SK-N-SH (cell line): ENCODE measurements around the gene SMAGP. TPM values are rescaled to one million over a fixed set of nuclear protein-coding genes. Genes with fewer than 3 reads are reported as not detected.

Source experiments
- CTCF ChIA-PET: fragments of 300-600, 350-600 bp; formaldehyde crosslinking; extraction: SDS; loops from one replicate; lab custom pipeline; 2021; lab: Yijun Ruan, JAX
- POLR2A ChIA-PET: fragments of 350-600 bp; sonication (Branson Sonifier 250); formaldehyde crosslinking; extraction: SDS; loops from one replicate; lab custom pipeline; 2020; ENCODE audit warnings: antibody characterized with exemption, inconsistent platforms; lab: Yijun Ruan, JAX
- DNase-seq: peaks from one replicate; pipeline ENCODE4 v3.0.0; 2012
- H2AFZ ChIP-seq: fragments of 200-600 bp; sonication (generic); 2 replicates; pipeline ENCODE4 v1.8.1; 2016; ENCODE audit warnings: antibody characterized with exemption, mild to moderate bottlenecking, low read depth
- H3F3A ChIP-seq: fragments of 200-600 bp; sonication (generic); replicated peaks from 2 replicates; pipeline ENCODE3; 2016; ENCODE audit warnings: antibody characterized with exemption, mild to moderate bottlenecking; ENCODE audit not compliant: insufficient read depth
- H3K27ac ChIP-seq, 2 experiments: fragments of 200-500 bp in 1 of 2; fragments of 200-600 bp in 1 of 2; sonication (Bioruptor generic) in 1 of 2; sonication (generic), shearing (Covaris generic) in 1 of 2; 2 replicates each; pipeline versions ENCODE4 v1.5.1 to v1.6.1; 2014 to 2016; ENCODE audit warnings: low read depth in 2 of 2, inconsistent platforms in 1 of 2, low read length in 1 of 2, mild to moderate bottlenecking in 1 of 2, mixed read lengths in 1 of 2
- H3K27me3 ChIP-seq: fragments of 200-600 bp; sonication (generic), shearing (Covaris generic); 2 replicates; pipeline ENCODE4 v1.6.1; 2016; ENCODE audit warnings: mixed run types; ENCODE audit not compliant: insufficient read depth
- H3K36me3 ChIP-seq, 2 experiments: fragments of 200-500 bp in 1 of 2; fragments of 200-600 bp in 1 of 2; sonication (Bioruptor generic) in 1 of 2; sonication (generic) in 1 of 2; replicated peaks in 1 of 2; 2 replicates each; pipeline versions ENCODE3 to v1.5.1; 2014 to 2016; ENCODE audit warnings: low read length in 1 of 2, mild to moderate bottlenecking in 1 of 2; ENCODE audit not compliant: insufficient read depth in 2 of 2, control insufficient read depth in 1 of 2
- H3K4me1 ChIP-seq, 2 experiments: fragments of 200-500 bp in 1 of 2; fragments of 200-600 bp in 1 of 2; sonication (Bioruptor generic) in 1 of 2; sonication (generic), shearing (Covaris generic) in 1 of 2; 2 replicates each; pipeline versions ENCODE4 v1.5.1 to v1.6.1; 2014 to 2016; ENCODE audit warnings: low read depth in 1 of 2, low read length in 1 of 2, mixed run types in 1 of 2; ENCODE audit not compliant: insufficient read depth in 2 of 2, control insufficient read depth in 1 of 2
- H3K4me2 ChIP-seq: fragments of 200-600 bp; sonication (generic), shearing (Covaris generic); 2 replicates; pipeline ENCODE4 v1.6.1; 2017; ENCODE audit warnings: mixed run types
- H3K4me3 ChIP-seq, 2 experiments: fragments of 200-500 bp in 1 of 2; fragments of 200-600 bp in 1 of 2; sonication (Bioruptor generic) in 1 of 2; sonication (generic), shearing (Covaris generic) in 1 of 2; 2 replicates each; pipeline versions ENCODE4 v1.5.1 to v1.8.1; 2014 to 2016; ENCODE audit warnings: low read depth in 2 of 2, inconsistent platforms in 1 of 2, low read length in 1 of 2, mild to moderate bottlenecking in 1 of 2, mixed read lengths in 1 of 2, moderate library complexity in 1 of 2
- H3K79me2 ChIP-seq: fragments of 200-600 bp; sonication (generic); 2 replicates; pipeline ENCODE4 v1.8.1; 2017; ENCODE audit warnings: mild to moderate bottlenecking; ENCODE audit not compliant: insufficient read depth
- H3K9ac ChIP-seq: fragments of 200-600 bp; sonication (generic); 2 replicates; pipeline ENCODE4 v1.6.1; 2017; ENCODE audit warnings: mixed run types
- H3K9me2 ChIP-seq: fragments of 200-600 bp; sonication (generic); 2 replicates; pipeline ENCODE4 v1.6.1; 2017; ENCODE audit warnings: mixed run types
- H3K9me3 ChIP-seq: fragments of 200-600 bp; sonication (generic); 2 replicates; pipeline ENCODE4 v1.6.1; 2017; ENCODE audit warnings: mixed run types, mild to moderate bottlenecking, moderate library complexity
- H4K20me1 ChIP-seq: fragments of 200-600 bp; sonication (generic); 2 replicates; pipeline ENCODE4 v1.6.1; 2017; ENCODE audit warnings: mild to moderate bottlenecking, mixed run types; ENCODE audit not compliant: insufficient read depth
- CTCF ChIP-seq: fragments of 200-600 bp; sonication (generic); IDR thresholded peaks from 2 replicates; pipeline ENCODE4 v1.6.1; 2017; ENCODE audit warnings: antibody characterized with exemption, mild to moderate bottlenecking, moderate library complexity
- ELF1 ChIP-seq: IDR thresholded peaks from 2 replicates; pipeline ENCODE4 v1.4.0; 2012
- EZH2phosphoT487 ChIP-seq: fragments of 200-600 bp; sonication (generic); IDR thresholded peaks from 2 replicates; pipeline ENCODE4 v1.6.1; 2017; ENCODE audit warnings: low read depth, mixed run types, mild to moderate bottlenecking, antibody characterized with exemption, moderate library complexity, borderline replicate concordance
- FOSL2 ChIP-seq: IDR thresholded peaks from 2 replicates; pipeline ENCODE4 v1.4.0; 2012; ENCODE audit warnings: low read depth, mild to moderate bottlenecking, moderate library complexity, borderline replicate concordance
- FOXJ3 ChIP-seq: sonication (generic); formaldehyde crosslinking; IDR thresholded peaks from 2 replicates; pipeline ENCODE4 v1.5.1; 2020; ENCODE audit warnings: mild to moderate bottlenecking, missing genetic modification reagents
- GABPA ChIP-seq: IDR thresholded peaks from 2 replicates; pipeline ENCODE4 v1.4.0; 2012; ENCODE audit warnings: low read depth, mild to moderate bottlenecking
- JUND ChIP-seq: IDR thresholded peaks from 2 replicates; pipeline ENCODE4 v1.4.0; 2012
- MEF2A ChIP-seq: IDR thresholded peaks from 2 replicates; pipeline ENCODE4 v1.4.0; 2012; ENCODE audit warnings: low read depth, borderline replicate concordance
- PBX3 ChIP-seq: IDR thresholded peaks from 2 replicates; pipeline ENCODE4; 2012
- POLR2AphosphoS5 ChIP-seq: IDR thresholded peaks from 2 replicates; pipeline ENCODE4 v1.6.1; 2012; ENCODE audit warnings: low read depth, low read length
- RAD21 ChIP-seq: IDR thresholded peaks from 2 replicates; pipeline ENCODE4 v1.6.1; 2012; ENCODE audit warnings: mild to moderate bottlenecking, low read length
- RCOR1 ChIP-seq: fragments of 150-350 bp; IDR thresholded peaks from 2 replicates; pipeline ENCODE4 v1.6.1; 2017; ENCODE audit warnings: antibody characterized with exemption, low read length
- REST ChIP-seq: IDR thresholded peaks from 2 replicates; pipeline ENCODE4 v1.6.1; 2012; ENCODE audit warnings: mild to moderate bottlenecking, low read depth, low read length, moderate library complexity
- RXRA ChIP-seq: IDR thresholded peaks from 2 replicates; pipeline ENCODE4 v1.4.0; 2012; ENCODE audit warnings: low read depth, mild to moderate bottlenecking, borderline replicate concordance
- SMC3 ChIP-seq: IDR thresholded peaks from 2 replicates; pipeline ENCODE4 v1.6.1; 2012; ENCODE audit warnings: low read depth, low read length, improper control_type of control experiment
- YY1 ChIP-seq: IDR thresholded peaks from 2 replicates; pipeline ENCODE4 v1.4.0; 2012; ENCODE audit warnings: low read depth, mild to moderate bottlenecking
- WGBS: methylation state at CpG from one replicate; pipeline ENCODE4 v1.1.6; 2017; ENCODE audit warnings: low lambda C conversion rate; 5-methylcytosine and 5-hydroxymethylcytosine counted together
- polyA plus RNA-seq, 3 experiments: library from polyadenylated mRNA; depleted of rRNA; stranded (reverse); fragments of >200 nt; gene quantifications; 2 replicates each; pipeline ENCODE4 v1.2.3, GENCODE V29; 2012

The SMAGP gene
- polyA plus RNA-seq, 1 of the 3 experiments (the other 2 are of a cell fraction), result 26.3 TPM

- Histone ChIP-seq H3K9ac (no peak overlapping the region), H3K9me2 (no peaks in the 10 kb centered on the region), H3K4me2 (no peak overlapping the region), H3K36me3 (no peaks in the 10 kb centered on the region), H3F3A (no peaks in the 10 kb centered on the region), H3K4me3 (no peak overlapping the region), H3K4me1 (no peaks in the 10 kb centered on the region), H3K79me2 (no peaks in the 10 kb centered on the region), H4K20me1 (no peaks in the 10 kb centered on the region), H3K27ac (no peak overlapping the region), H2AFZ (no peak overlapping the region), H3K9me3 (no peaks in the 10 kb centered on the region), H3K27me3 (no peaks in the 10 kb centered on the region)
- WGBS, result 91% methylated on average over 31 of the region's 38 CpGs
- CTCF ChIA-PET, result no interaction called here
- TF ChIP-seq POLR2AphosphoS5, result no peak
- no peak for TF ChIP-seq RXRA
- TF ChIP-seq SMC3, result no peak
- TF ChIP-seq MEF2A, result no peak
- TF ChIP-seq JUND, result no peak
- no peak for TF ChIP-seq REST
- no peak for TF ChIP-seq RCOR1
- TF ChIP-seq ELF1, result no peak
- TF ChIP-seq GABPA, result no peak
- POLR2A ChIA-PET, result no interaction called here
- DNase-seq, result peak; percentile 21
Measured at GRCh38 chr12:51197736-51198567, 72.3 kb downstream of the SMAGP start.

GRCh38 chr12:51196547-51196946 lies 73.7 kb downstream of the SMAGP start:
- POLR2A ChIA-PET, result no interaction called here
- Histone ChIP-seq H3K79me2 (no peaks in the 10 kb centered on the region), H3F3A (no peaks in the 10 kb centered on the region), H3K9me3 (no peaks in the 10 kb centered on the region), H4K20me1 (no peaks in the 10 kb centered on the region), H3K27me3 (no peaks in the 10 kb centered on the region), H3K4me3 (no peak overlapping the region), H3K4me1 (no peaks in the 10 kb centered on the region), H2AFZ (no peak overlapping the region), H3K9me2 (no peaks in the 10 kb centered on the region), H3K9ac (no peak overlapping the region), H3K36me3 (no peaks in the 10 kb centered on the region), H3K4me2 (no peak overlapping the region), H3K27ac (no peak overlapping the region)
- CTCF ChIA-PET, result interaction anchor here (0.6 to 1.4 kb wide), 2 partner anchors 20 to 145 kb away, joined by 3 to 4 read pairs; no protein-coding TSS in a partner anchor
- peak; percentile 16 for DNase-seq
- 93% methylated on average over 5 of the region's 9 CpGs for WGBS
- TF ChIP-seq FOSL2, result no peak
- no peak for TF ChIP-seq ELF1
- no peak for TF ChIP-seq EZH2phosphoT487
- TF ChIP-seq CTCF, result no peak
- TF ChIP-seq FOXJ3, result no peak
- no peak for TF ChIP-seq RAD21
- no peak for TF ChIP-seq REST
- no peak for TF ChIP-seq PBX3
- no peak for TF ChIP-seq YY1
